ENCODE results near the gene AGBL4.

The AGBL4 gene

GRCh38 chr1:49686107-49686506 is 337.6 kb downstream of the AGBL4 start:
- DNase-seq: no peak

- DNase-seq: no peak
Observed at GRCh38 chr1:49677706-49678105, 346.0 kb downstream of the AGBL4 start.

- DNase-seq: no peak
Observed at GRCh38 chr1:49651136-49651535, 372.6 kb downstream of the AGBL4 start.

- DNase-seq: no peak
Observed at GRCh38 chr1:49630156-49630555, 393.6 kb downstream of the AGBL4 start.

GRCh38 chr1:49627781-49628180 is 396.0 kb downstream of the AGBL4 start:
- DNase-seq: no peak

GRCh38 chr1:49626472-49626871 is 397.3 kb downstream of the AGBL4 start:
- DNase-seq: no peak

GRCh38 chr1:49622877-49623276 is 400.9 kb downstream of the AGBL4 start:
- DNase-seq: no peak

- no peak for DNase-seq
Observed at GRCh38 chr1:49606082-49606481, 417.7 kb downstream of the AGBL4 start.

GRCh38 chr1:49597436-49597835 is 426.3 kb downstream of the AGBL4 start:
- DNase-seq: no peak

GRCh38 chr1:49576327-49576901 is 447.3 kb downstream of the AGBL4 start:
- DNase-seq: no peak

GRCh38 chr1:49556676-49557234 is 467.0 kb downstream of the AGBL4 start:
- DNase-seq: no peak

- DNase-seq: no peak
Observed at GRCh38 chr1:49552101-49552500, 471.7 kb downstream of the AGBL4 start.

GRCh38 chr1:49544615-49545014 is 479.1 kb downstream of the AGBL4 start:
- no peak for DNase-seq

GRCh38 chr1:49541096-49541752 is 482.5 kb downstream of the AGBL4 start:
- DNase-seq: no peak

GRCh38 chr1:49527606-49528305 is 496.0 kb downstream of the AGBL4 start:
- no peak for DNase-seq

- DNase-seq: no peak
Observed at GRCh38 chr1:49526672-49527071, 497.1 kb downstream of the AGBL4 start.

- no peak for DNase-seq
Observed at GRCh38 chr1:49523764-49524163, 500.0 kb downstream of the AGBL4 start.

- DNase-seq: no peak
Observed at GRCh38 chr1:49466961-49467360, 556.8 kb downstream of the AGBL4 start.

- DNase-seq: no peak
Observed at GRCh38 chr1:49465486-49466185, 558.1 kb downstream of the AGBL4 start.

GRCh38 chr1:49448200-49448599 is 575.6 kb downstream of the AGBL4 start:
- no peak for DNase-seq

- no peak for DNase-seq
Observed at GRCh38 chr1:49436865-49437264, 586.9 kb downstream of the AGBL4 start.

- DNase-seq: no peak
Observed at GRCh38 chr1:49435291-49435690, 588.5 kb downstream of the AGBL4 start.

- DNase-seq: no peak
Observed at GRCh38 chr1:49424782-49425181, 599.0 kb downstream of the AGBL4 start.
